Lower lobe of right lung (tissue), 2 donors: ENCODE data around the gene DIP2C. TPM values are rescaled to one million over a fixed set of nuclear protein-coding genes. Genes with fewer than 3 reads are reported as not detected.

Source experiments
- ATAC-seq, 2 donors: fragments of 200-7000 bp; cut with Tn5 transposase; one replicate each; pipeline ENCODE4 v1.9.1; 2020 to 2022; ENCODE audit warnings: mild to moderate bottlenecking in 2 of 2, moderate library complexity in 2 of 2
- DNase-seq: peaks from one replicate; pipeline ENCODE4 v3.0.0-alpha.2; 2020
- H3K27ac ChIP-seq: fragments of 200-600 bp; one replicate; pipeline ENCODE4 v1.8.0; 2022
- H3K27me3 ChIP-seq: fragments of 200-600 bp; one replicate; pipeline ENCODE4 v1.8.0; 2022; ENCODE audit warnings: low read depth
- H3K36me3 ChIP-seq: fragments of 200-600 bp; one replicate; pipeline ENCODE4 v1.8.0; 2022; ENCODE audit warnings: mild to moderate bottlenecking
- H3K4me1 ChIP-seq: fragments of 200-600 bp; one replicate; pipeline ENCODE4 v1.8.0; 2022
- H3K4me3 ChIP-seq: fragments of 200-600 bp; one replicate; pipeline ENCODE4 v1.8.0; 2022; ENCODE audit warnings: mild to moderate bottlenecking
- H3K9me3 ChIP-seq: fragments of 200-600 bp; one replicate; pipeline ENCODE4 v1.8.0; 2022
- CTCF ChIP-seq: fragments of 200-600 bp; IDR thresholded peaks from one replicate; pipeline ENCODE4 v1.8.0; 2022; ENCODE audit warnings: antibody characterized with exemption, mild to moderate bottlenecking
- intact Hi-C: fragments of 100-400 bp; cut with DNase I; formaldehyde crosslinking; loops from one replicate; pipeline ENCODE4 v1.11.0; 2022
- total RNA-seq: library from RNA; stranded (reverse); fragmentation: NEBNext Ultra II Directional; extraction: Animal tissue kit (Norgen Biotek cat#: 25700); gene quantifications from one replicate; pipeline ENCODE4 v1.2.1, GENCODE V29; 2021
- donor health status: DM: no; HTN: yes; CAD: no; lungs with severe emphysema.

DIP2C gene
- total RNA-seq, 1 donor from 2014 or later: 15.1 TPM

GRCh38 chr10:675532-675931, 13.9 kb downstream of the DIP2C start:
- Histone ChIP-seq H3K36me3 (no peaks in the 10 kb centered on the region), H3K27ac (no peak overlapping the region), H3K27me3 (no peaks in the 10 kb centered on the region), H3K9me3 (no peaks in the 10 kb centered on the region), H3K4me1 (no peaks in the 10 kb centered on the region), H3K4me3 (no peak overlapping the region)
- no peak for DNase-seq
- TF ChIP-seq CTCF: no peak
- ATAC-seq: no peak
- intact Hi-C loops: no loop called here

GRCh38 chr10:673492-673891, 16.0 kb downstream of the DIP2C start:
- no peaks in the 10 kb centered on the region for H3K27me3 ChIP-seq
- ATAC-seq (no peak), DNase-seq (no peak)
- no peaks in the 10 kb centered on the region for H3K4me1 ChIP-seq
- TF ChIP-seq CTCF: no peak
- H3K27ac ChIP-seq: no peak overlapping the region
- no peaks in the 10 kb centered on the region for H3K36me3 ChIP-seq
- intact Hi-C loops: no loop called here
- H3K9me3 ChIP-seq: no peaks in the 10 kb centered on the region
- no peak overlapping the region for H3K4me3 ChIP-seq

DNA sequence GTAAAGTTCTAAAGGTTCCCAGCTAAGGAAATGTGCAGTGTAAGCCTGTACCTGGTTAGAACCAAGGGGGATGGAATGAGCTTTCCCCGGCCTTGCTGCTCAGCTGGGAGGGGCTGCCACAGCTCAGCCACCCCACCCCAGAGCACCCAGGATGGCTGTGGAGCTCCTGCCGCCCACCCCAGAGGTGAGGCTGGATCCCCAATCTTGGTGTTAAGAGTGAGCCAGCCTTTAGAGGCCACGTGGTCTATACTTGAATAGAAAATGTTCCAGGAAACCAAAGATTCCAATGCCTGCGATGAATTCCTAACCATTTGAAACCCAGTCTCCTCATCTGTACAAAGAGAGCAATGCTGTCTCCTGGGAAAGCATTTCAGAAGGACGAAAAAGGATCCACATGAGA, 16.5 kb downstream of the DIP2C start:
- no peaks in the 10 kb centered on the region for H3K36me3 ChIP-seq
- TF ChIP-seq CTCF: no peak
- ATAC-seq (no peak), DNase-seq (no peak)
- no peaks in the 10 kb centered on the region for H3K4me1 ChIP-seq
- H3K27ac ChIP-seq: no peak overlapping the region
- H3K27me3 ChIP-seq: no peaks in the 10 kb centered on the region
- no peak overlapping the region for H3K4me3 ChIP-seq
- intact Hi-C loops: no loop called here
- H3K9me3 ChIP-seq: no peaks in the 10 kb centered on the region

GRCh38 chr10:672203-672602, 17.3 kb downstream of the DIP2C start:
- Histone ChIP-seq H3K36me3 (no peaks in the 10 kb centered on the region), H3K4me1 (no peaks in the 10 kb centered on the region)
- DNase-seq: no peak

DNA sequence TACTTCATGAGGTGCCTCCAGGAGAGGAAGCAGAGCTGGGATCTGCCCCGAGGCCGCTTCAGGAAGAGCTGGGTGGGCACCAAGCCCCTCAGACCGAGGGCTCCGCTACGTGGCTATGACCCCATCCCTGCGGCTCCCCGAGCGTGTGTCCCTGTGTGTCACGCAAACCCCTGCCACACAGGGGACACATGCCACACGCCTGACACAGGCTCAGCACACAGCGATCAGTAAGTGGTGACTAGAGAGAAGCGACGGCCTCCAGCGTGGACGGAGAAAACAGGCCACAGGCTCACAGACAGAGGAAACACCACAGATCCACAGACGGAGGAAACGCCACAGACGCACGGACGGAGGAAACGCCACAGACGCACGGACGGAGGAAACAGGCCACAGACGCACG, 18.5 kb downstream of the DIP2C start:
- DNase-seq (no peak), ATAC-seq (no peak)
- no peak overlapping the region for H3K4me3 ChIP-seq
- no peaks in the 10 kb centered on the region for H3K36me3 ChIP-seq
- no peaks in the 10 kb centered on the region for H3K4me1 ChIP-seq
- no peak for TF ChIP-seq CTCF
- H3K9me3 ChIP-seq: no peaks in the 10 kb centered on the region
- H3K27ac ChIP-seq: no peak overlapping the region
- no peaks in the 10 kb centered on the region for H3K27me3 ChIP-seq
- intact Hi-C loops: no loop called here

More at GRCh38 chr10:672203-672602, 17.3 kb downstream of the DIP2C start:
- Histone ChIP-seq H3K9me3 (no peaks in the 10 kb centered on the region), H3K4me3 (no peak overlapping the region), H3K27ac (no peak overlapping the region), H3K27me3 (no peaks in the 10 kb centered on the region)
- intact Hi-C loops: no loop called here
- ATAC-seq: no peak
- TF ChIP-seq CTCF: no peak

- Histone ChIP-seq H3K4me3 (no peak overlapping the region), H3K4me1 (no peaks in the 10 kb centered on the region), H3K27me3 (no peaks in the 10 kb centered on the region), H3K27ac (no peak overlapping the region), H3K9me3 (no peaks in the 10 kb centered on the region), H3K36me3 (no peaks in the 10 kb centered on the region)
- intact Hi-C loops: no loop called here
- ATAC-seq (no peak), DNase-seq (no peak)
- no peak for TF ChIP-seq CTCF
Measured at GRCh38 chr10:670038-670437, 19.4 kb downstream of the DIP2C start.
